Cardiac muscle cell (in vitro differentiated cells and primary cell): ENCODE measurements around the gene AMZ1. TPM values are rescaled to one million over a fixed set of nuclear protein-coding genes. Genes with fewer than 3 reads are reported as not detected.
A peak's percentile ranks its signal among the peaks of the same experiment; 100 is the strongest.

ENCODE experiments used
- DNase-seq, 2 donors: peaks; one replicate each; pipeline versions ENCODE4 v3.0.0 to v3.0.0-alpha.2; 2010 to 2017; ENCODE audit warnings: low read depth in 1 of 2, low spot score in 1 of 2
- H3K27ac ChIP-seq: fragments of 200-600 bp; sonication (generic); 2 replicates; pipeline ENCODE4 v1.5.1; 2016
- H3K27me3 ChIP-seq: fragments of 200-600 bp; sonication (generic); 2 replicates; pipeline ENCODE4 v1.6.0; 2016; ENCODE audit warnings: control low read depth
- H3K36me3 ChIP-seq: fragments of 200-600 bp; sonication (generic); 2 replicates; pipeline ENCODE4 v1.5.1; 2016; ENCODE audit warnings: control low read depth
- H3K4me1 ChIP-seq: fragments of 200-600 bp; sonication (generic); 2 replicates; pipeline ENCODE4 v1.8.1; 2017; ENCODE audit warnings: low read depth, mild to moderate bottlenecking, mixed run types
- H3K4me3 ChIP-seq: fragments of 200-600 bp; sonication (generic); 2 replicates; pipeline ENCODE4 v1.5.1; 2016; ENCODE audit warnings: mild to moderate bottlenecking
- H3K9me3 ChIP-seq: fragments of 200-600 bp; sonication (generic); 2 replicates; pipeline ENCODE4 v1.5.1; 2017; ENCODE audit warnings: low read depth, mild to moderate bottlenecking, control low read depth
- polyA plus RNA-seq: library from polyadenylated mRNA; unstranded; fragments of >200 nt; fragmentation: Nextera tagmentation; extraction: Ambion mirVana; gene quantifications from 2 replicates; pipeline ENCODE4 v1.2.1, GENCODE V29; 2016
- total RNA-seq: library from RNA; depleted of rRNA; stranded (reverse); fragments of >200 nt; gene quantifications from 2 replicates; pipeline ENCODE4 v1.2.3, GENCODE V29; 2016
- TF ChIP-seq, protein P1 (sequence below): IDR thresholded peaks from 2 replicates; pipeline ENCODE4 v1.5.1; 2012; ENCODE audit warnings: low read depth, mild to moderate bottlenecking, low read length

Gene AMZ1
- total and polyA plus RNA-seq, 2 experiments from 2014 or later, result 0.80 to 1.6 TPM

DNA sequence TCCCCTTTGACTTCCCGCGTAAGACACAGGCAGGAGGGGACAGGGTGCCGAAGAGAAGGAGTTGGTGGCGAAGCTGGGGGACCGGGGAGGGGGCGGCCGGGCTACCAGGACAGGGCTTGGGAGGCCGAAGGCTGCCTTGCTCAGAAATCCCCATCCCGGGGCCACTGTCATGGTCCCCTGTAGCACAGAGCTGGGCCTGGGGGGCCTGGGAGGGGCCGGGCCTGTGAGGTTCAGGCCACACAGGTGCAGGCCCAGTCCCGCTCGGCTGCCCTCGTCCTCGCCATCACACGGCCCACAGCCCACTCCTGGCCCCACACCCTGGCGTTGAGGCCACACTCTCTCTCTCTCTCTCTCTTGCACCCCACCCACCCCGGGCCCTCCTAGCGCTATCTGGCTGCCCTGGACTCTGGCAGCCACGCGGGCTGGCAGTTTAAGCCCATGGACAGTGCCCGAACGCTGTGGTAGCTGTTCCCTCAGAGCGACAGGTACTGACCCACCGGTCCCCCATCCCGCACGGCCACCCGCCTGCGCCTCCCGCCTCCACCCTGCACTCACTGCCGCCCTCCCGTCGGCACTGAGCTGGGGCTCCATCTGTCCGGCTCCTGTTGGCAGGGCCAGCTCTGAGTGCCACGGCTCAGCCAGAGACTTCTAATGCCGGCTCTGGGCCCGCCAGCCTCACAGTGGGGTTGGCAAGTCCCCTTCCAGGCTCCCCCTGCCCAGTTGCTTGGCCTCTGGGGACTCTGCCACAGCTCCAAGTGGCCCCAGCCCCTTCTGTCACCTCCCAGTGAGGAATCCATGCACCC, 28.2 kb upstream of the AMZ1 start:
- H3K9me3 ChIP-seq, result no peaks in the 10 kb centered on the region
- H3K4me3 ChIP-seq, result no peak overlapping the region
- H3K27me3 ChIP-seq, result no peaks in the 10 kb centered on the region
- TF ChIP-seq, protein P1, sequence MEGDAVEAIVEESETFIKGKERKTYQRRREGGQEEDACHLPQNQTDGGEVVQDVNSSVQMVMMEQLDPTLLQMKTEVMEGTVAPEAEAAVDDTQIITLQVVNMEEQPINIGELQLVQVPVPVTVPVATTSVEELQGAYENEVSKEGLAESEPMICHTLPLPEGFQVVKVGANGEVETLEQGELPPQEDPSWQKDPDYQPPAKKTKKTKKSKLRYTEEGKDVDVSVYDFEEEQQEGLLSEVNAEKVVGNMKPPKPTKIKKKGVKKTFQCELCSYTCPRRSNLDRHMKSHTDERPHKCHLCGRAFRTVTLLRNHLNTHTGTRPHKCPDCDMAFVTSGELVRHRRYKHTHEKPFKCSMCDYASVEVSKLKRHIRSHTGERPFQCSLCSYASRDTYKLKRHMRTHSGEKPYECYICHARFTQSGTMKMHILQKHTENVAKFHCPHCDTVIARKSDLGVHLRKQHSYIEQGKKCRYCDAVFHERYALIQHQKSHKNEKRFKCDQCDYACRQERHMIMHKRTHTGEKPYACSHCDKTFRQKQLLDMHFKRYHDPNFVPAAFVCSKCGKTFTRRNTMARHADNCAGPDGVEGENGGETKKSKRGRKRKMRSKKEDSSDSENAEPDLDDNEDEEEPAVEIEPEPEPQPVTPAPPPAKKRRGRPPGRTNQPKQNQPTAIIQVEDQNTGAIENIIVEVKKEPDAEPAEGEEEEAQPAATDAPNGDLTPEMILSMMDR, result no peak
- H3K4me1 ChIP-seq, result no peaks in the 10 kb centered on the region
- DNase-seq, result no peak
- no peak overlapping the region for H3K27ac ChIP-seq
- peaks cover 13% of the 10 kb centered on the region for H3K36me3 ChIP-seq

- Histone ChIP-seq H3K36me3 (peaks cover 13% of the 10 kb centered on the region), H3K4me1 (no peaks in the 10 kb centered on the region), H3K27me3 (no peaks in the 10 kb centered on the region), H3K4me3 (no peak overlapping the region), H3K27ac (no peak overlapping the region), H3K9me3 (no peaks in the 10 kb centered on the region)
- TF ChIP-seq, protein P1, result peak; percentile 45
- DNase-seq, result no peak
Observed at GRCh38 chr7:2660359-2661095, 27.5 kb upstream of the AMZ1 start.

DNA sequence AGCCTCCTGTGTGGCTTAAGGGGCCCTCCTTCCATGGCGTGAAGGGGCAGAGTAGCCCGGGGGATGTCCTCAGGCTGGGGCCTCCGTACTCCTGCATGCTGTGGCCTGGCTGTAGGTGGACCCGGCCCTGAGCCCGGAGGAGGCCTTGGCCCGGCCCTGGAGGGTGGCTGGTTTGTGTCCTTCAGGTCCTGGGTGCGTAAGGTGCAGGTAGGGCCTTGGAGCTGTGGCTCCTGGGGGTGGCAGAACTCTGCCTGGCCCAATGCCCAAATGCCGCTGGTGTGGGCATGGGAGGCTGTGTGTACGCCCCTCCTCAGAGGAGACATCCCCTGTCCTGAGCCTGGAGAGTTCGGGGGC, 26.9 kb upstream of the AMZ1 start:
- no peak for DNase-seq
- Histone ChIP-seq H3K9me3 (no peaks in the 10 kb centered on the region), H3K4me1 (no peaks in the 10 kb centered on the region), H3K27me3 (no peaks in the 10 kb centered on the region), H3K27ac (no peak overlapping the region), H3K4me3 (no peak overlapping the region), H3K36me3 (peaks cover 12% of the 10 kb centered on the region)
- TF ChIP-seq, protein P1, result peak; percentile 1

- no peak overlapping the region for H3K27ac ChIP-seq
- no peak overlapping the region for H3K4me3 ChIP-seq
- no peaks in the 10 kb centered on the region for H3K27me3 ChIP-seq
- TF ChIP-seq, protein P1, result peak; percentile 3
- H3K9me3 ChIP-seq, result no peaks in the 10 kb centered on the region
- H3K4me1 ChIP-seq, result no peaks in the 10 kb centered on the region
- peaks cover 7% of the 10 kb centered on the region for H3K36me3 ChIP-seq
- no peak for DNase-seq
Observed at GRCh38 chr7:2661602-2662272, 26.3 kb upstream of the AMZ1 start.

DNA sequence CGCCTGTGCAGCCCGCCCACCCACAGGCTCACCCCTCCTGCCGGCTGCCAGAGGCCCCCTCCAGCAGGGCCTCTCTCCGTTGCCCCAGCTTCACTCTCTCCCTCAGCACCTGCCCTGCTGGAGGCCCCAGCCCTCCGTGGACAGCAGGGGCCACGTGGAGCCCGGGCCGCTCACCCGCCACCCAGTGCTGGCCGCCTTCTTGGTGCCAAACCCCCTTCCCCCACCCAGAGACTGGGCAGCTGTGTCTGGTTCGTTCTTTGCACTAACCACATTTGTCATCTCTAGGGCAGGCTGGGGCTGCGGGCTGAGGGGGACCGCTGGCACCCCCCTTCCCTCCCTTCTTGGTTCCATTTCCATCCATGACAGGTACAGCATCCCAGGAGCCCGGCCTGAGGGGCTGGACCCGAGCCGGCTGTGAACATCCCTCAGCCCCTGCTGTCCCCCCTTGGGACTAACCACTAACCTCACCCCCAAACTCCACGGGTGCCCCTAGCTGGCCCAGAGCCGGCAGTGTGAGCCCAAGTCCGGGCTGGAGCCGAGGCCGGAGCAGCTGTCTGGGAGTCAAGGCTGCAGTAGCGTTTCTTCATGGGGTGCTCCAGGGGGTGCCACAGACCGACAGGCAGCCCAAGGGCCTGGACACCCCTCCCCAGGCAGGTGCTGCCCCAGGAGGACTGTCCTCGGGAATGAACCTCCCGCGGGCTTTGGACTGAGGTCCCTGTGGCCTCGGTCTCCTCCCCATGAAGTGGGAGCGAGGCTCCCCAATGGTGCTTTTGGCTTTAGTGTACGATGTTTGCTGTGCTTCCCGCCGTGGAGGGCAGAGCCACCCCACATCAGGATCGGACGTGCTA, 25.5 kb upstream of the AMZ1 start:
- peaks cover 7% of the 10 kb centered on the region for H3K36me3 ChIP-seq
- H3K27ac ChIP-seq, result peak overlapping the region; percentile 51
- DNase-seq, result no peak
- no peaks in the 10 kb centered on the region for H3K4me1 ChIP-seq
- no peak overlapping the region for H3K4me3 ChIP-seq
- no peaks in the 10 kb centered on the region for H3K9me3 ChIP-seq
- TF ChIP-seq, protein P1, result no peak
- no peaks in the 10 kb centered on the region for H3K27me3 ChIP-seq
